ENCODE measurements around the gene IL17F.

DNA sequence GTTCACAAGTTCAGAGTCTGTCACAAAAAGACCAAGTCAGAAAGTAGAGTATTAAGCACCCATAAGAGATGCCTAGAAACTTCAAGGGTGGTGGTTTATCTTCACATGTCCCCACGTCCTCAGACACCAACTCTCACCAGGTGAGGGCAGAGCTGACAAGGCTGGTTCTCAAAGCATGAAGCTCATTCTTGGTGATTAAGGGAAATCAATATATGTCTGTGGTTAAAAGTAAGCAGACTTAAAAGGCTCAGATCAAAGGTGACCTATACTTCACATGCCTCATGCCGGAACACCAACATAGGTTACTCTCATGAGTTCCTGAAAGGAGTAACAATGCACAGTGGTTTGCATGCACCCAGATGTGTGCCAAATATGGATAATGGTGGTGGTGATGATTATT is 31.2 kb downstream of the IL17F start:
- TF ChIP-seq SUZ12 (IDR thresholded peaks at IDR 0.05; ENCODE audit: extremely low read depth, insufficient read depth, insufficient read length) (no peak), YY1 (IDR thresholded peaks at IDR 0.05; ENCODE audit: insufficient read depth, insufficient read length) (no peak)

Measured in NT2/D1 (cell line).